Activated B cell treated with CpG ODN at 0.5 μM for 24 hours (primary cell): ENCODE results near the gene UFSP1. TPM values are rescaled to one million over a fixed set of nuclear protein-coding genes. Genes with fewer than 3 reads are reported as not detected.

Source experiments
- ATAC-seq: fragments of 200-7000 bp; cut with Tn5 transposase; one replicate; pipeline ENCODE4 v1.10.0; 2021; ENCODE audit warnings: low read depth, mild to moderate bottlenecking, moderate library complexity
- CTCF ChIA-PET: fragments of 350-600 bp; sonication (Branson Sonifier 250); formaldehyde crosslinking; loops from one replicate; lab custom pipeline; 2021; ENCODE audit warnings: antibody characterized with exemption; lab: Charles Lee
- POLR2A ChIA-PET: fragments of 350-600 bp; sonication (Branson Sonifier 250); formaldehyde crosslinking; loops from one replicate; lab custom pipeline; 2021; ENCODE audit warnings: antibody characterized with exemption; lab: Charles Lee
- DNase-seq: peaks from one replicate; pipeline ENCODE4 v3.0.0; 2022
- H3K27ac Mint-ChIP-seq: one replicate; pipeline ENCODE4 v1.8.0; 2020; ENCODE audit warnings: mixed read lengths
- H3K27me3 Mint-ChIP-seq: one replicate; pipeline ENCODE4 v1.8.0; 2021; ENCODE audit warnings: mixed read lengths
- H3K36me3 Mint-ChIP-seq: one replicate; pipeline ENCODE4 v1.8.0; 2021; ENCODE audit warnings: low read depth, mixed read lengths
- H3K4me1 Mint-ChIP-seq: one replicate; pipeline ENCODE4 v1.8.0; 2021; ENCODE audit warnings: mixed read lengths
- H3K4me3 Mint-ChIP-seq: one replicate; pipeline ENCODE4 v1.8.0; 2020; ENCODE audit warnings: mild to moderate bottlenecking, mixed read lengths
- H3K9me3 Mint-ChIP-seq: one replicate; pipeline ENCODE4 v1.8.0; 2020; ENCODE audit warnings: mixed read lengths
- intact Hi-C: fragments of 100-400 bp; cut with micrococcal nuclease; formaldehyde crosslinking; loops from one replicate; pipeline ENCODE4 v1.15.1; 2024
- total RNA-seq: library from RNA; stranded (reverse); gene quantifications from 2 replicates; pipeline ENCODE4 v1.2.3, GENCODE V29; 2022
- TF ChIP-seq, protein P1 (sequence below): fragments of 200-600 bp; IDR thresholded peaks from one replicate; pipeline ENCODE4 v1.8.0; 2022; ENCODE audit warnings: antibody characterized with exemption, mild to moderate bottlenecking

The UFSP1 gene
- total RNA-seq, 1 donor from 2014 or later, result 3.4 TPM

- POLR2A ChIA-PET, result interaction anchor here (0.6 kb wide), 1 partner anchor 161 kb away, joined by 3 read pairs; no protein-coding TSS in a partner anchor
- intact Hi-C loops, result loop anchor here (1.0 kb wide), 2 partner anchors 161 to 179 kb away; no protein-coding TSS in a partner anchor
These were observed 8.4 kb upstream of the UFSP1 start for GRCh38 chr7:100897772-100898454.

DNA sequence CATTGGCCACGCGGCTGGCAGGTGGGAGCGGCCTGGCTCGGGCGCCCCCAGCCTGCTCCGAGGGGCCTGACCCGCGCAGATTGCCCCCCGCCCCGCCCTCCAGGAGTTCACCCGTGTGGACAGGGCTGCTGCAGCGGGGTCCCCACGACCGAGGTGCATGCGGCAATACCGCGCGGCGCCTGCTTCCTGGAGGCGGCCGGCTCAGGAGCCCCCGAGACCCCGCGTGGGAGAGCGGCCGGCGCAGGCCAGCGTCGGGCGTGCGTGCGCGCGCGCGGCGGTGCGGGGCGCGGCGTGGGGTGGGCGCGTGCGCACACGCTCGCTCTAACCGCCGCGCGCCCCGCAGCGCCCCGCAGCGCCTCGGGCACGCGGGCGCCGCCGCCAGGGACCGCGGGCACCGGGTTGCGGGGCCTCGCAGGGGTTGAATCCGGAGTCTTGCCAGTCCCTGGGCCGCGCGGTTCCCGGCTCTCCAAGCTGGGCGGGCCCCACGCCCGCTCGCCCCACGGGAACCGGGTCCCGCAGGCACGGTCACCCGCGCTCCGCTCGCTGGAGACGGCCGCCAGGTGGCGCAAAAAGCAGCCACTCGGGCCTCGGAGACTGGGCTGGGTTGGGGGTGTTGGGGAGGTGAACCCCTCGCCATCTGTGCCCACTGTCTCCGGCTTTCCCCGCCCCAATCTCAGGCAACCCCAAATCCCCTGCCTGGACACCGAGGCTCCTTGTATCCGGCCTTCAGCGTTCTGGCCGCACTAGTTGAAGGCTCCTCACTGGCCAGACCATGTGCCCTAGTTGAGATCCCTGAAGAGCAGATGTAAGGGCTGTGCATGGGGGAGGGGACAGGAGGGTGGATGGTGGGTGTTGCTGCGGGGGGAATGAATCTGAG, 7.5 kb upstream of the UFSP1 start:
- CTCF ChIA-PET, result interaction anchor here (1.1 to 2.8 kb wide), 2 partner anchors 162 to 180 kb away, joined by 5 to 24 read pairs; no protein-coding TSS in a partner anchor
- H3K4me1 Mint-ChIP-seq, result peaks cover 10% of the 10 kb centered on the region
- DNase-seq (peak; percentile 67), ATAC-seq (peak; percentile 63)
- no peaks in the 10 kb centered on the region for H3K36me3 Mint-ChIP-seq
- peak overlapping the region; percentile 84 for H3K4me3 Mint-ChIP-seq
- peaks cover 35% of the 10 kb centered on the region for H3K27me3 Mint-ChIP-seq
- TF ChIP-seq, protein P1, sequence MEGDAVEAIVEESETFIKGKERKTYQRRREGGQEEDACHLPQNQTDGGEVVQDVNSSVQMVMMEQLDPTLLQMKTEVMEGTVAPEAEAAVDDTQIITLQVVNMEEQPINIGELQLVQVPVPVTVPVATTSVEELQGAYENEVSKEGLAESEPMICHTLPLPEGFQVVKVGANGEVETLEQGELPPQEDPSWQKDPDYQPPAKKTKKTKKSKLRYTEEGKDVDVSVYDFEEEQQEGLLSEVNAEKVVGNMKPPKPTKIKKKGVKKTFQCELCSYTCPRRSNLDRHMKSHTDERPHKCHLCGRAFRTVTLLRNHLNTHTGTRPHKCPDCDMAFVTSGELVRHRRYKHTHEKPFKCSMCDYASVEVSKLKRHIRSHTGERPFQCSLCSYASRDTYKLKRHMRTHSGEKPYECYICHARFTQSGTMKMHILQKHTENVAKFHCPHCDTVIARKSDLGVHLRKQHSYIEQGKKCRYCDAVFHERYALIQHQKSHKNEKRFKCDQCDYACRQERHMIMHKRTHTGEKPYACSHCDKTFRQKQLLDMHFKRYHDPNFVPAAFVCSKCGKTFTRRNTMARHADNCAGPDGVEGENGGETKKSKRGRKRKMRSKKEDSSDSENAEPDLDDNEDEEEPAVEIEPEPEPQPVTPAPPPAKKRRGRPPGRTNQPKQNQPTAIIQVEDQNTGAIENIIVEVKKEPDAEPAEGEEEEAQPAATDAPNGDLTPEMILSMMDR, result no peak
- H3K9me3 Mint-ChIP-seq, result no peaks in the 10 kb centered on the region
- no peak overlapping the region for H3K27ac Mint-ChIP-seq
- POLR2A ChIA-PET, result interaction anchor here (0.6 kb wide), 1 partner anchor 25 kb away, joined by 4 read pairs; no protein-coding TSS in a partner anchor
- intact Hi-C loops, result loop anchor here (1.0 kb wide), 2 partner anchors 162 to 180 kb away; no protein-coding TSS in a partner anchor

More at GRCh38 chr7:100897772-100898454, 8.4 kb upstream of the UFSP1 start:
- ATAC-seq (no peak), DNase-seq (no peak)
- peaks cover 27% of the 10 kb centered on the region for H3K27me3 Mint-ChIP-seq
- H3K27ac Mint-ChIP-seq, result no peak overlapping the region
- CTCF ChIA-PET, result interaction anchor here (0.6 to 2.8 kb wide), 4 partner anchors 8 to 296 kb away, joined by 3 to 24 read pairs (median 4); partner anchors contain the start of gene UFSP1
- TF ChIP-seq, protein P1, result no peak
- H3K4me1 Mint-ChIP-seq, result peaks cover 10% of the 10 kb centered on the region
- no peaks in the 10 kb centered on the region for H3K9me3 Mint-ChIP-seq
- no peak overlapping the region for H3K4me3 Mint-ChIP-seq
- no peaks in the 10 kb centered on the region for H3K36me3 Mint-ChIP-seq

DNA sequence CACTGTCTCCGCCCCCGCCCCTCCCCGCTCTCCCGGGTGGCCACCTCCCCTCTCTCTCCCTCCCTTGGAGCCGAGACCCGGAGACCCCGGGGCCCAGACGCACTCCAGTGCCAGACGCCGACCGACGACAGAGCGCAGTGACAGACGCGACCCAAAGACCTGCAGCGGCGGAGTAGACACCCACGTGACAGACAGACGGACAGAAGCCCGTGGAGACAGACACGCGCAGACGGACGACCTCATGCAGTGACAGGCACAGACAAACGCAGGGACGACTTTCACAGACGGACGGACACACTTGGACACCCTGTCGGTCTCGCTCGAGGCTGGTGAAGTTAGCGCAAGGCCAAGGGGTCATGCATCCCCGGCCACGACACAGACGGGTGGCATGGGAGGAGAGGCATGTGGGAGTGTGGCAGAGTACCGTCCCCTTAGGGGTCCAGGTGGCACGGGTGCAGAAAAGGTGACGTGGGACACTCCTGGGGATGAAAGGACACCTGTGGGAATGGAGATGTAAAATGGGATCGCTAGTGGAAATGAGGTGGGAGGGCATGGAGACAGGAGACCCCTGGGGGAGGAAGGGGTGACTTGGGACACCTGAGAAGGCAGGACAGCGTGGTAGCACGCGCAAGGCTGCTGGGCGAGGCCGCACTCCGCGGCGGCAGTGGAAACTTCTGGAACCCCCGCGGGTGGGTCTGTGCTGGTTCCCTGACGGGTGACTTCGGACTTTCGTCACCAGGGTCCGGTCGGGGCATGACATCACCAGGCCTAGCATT, 6.6 kb upstream of the UFSP1 start:
- Mint-ChIP-seq H3K27ac (peak overlapping the region; percentile 36), H3K9me3 (no peaks in the 10 kb centered on the region), H3K4me1 (peaks cover 14% of the 10 kb centered on the region), H3K36me3 (no peaks in the 10 kb centered on the region), H3K27me3 (peaks cover 41% of the 10 kb centered on the region), H3K4me3 (peak overlapping the region; percentile 84)
- ChIA-PET POLR2A (interaction anchor here (0.6 to 1.5 kb wide), 2 partner anchors 21 to 24 kb away, joined by 4 to 16 read pairs; partner anchors contain the start of gene SRRT), CTCF (interaction anchor here (0.9 to 1.4 kb wide), 2 partner anchors 190 to 241 kb away, joined by 3 to 4 read pairs; partner anchors contain the start of gene POP7)
- TF ChIP-seq, protein P1, result no peak
- intact Hi-C loops, result loop anchor here (1.0 kb wide), 1 partner anchor 9 kb away; no protein-coding TSS in a partner anchor
- ATAC-seq (peak; percentile 17), DNase-seq (no peak)

DNA sequence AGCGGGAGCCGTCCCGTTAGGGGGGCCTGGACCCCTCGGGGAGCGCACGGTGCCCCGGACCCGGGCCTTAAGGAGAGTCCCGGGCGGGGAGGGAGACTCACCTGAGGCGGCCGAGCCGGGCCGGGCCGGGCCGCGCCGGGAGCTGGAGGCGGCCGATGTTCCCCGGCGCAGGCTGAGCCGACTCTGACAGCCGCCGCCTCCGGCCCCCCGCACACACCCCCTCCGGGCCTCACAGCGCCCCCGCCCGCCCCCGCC, 6.1 kb upstream of the UFSP1 start, which contains the start of gene ACHE:
TSS of gene ACHE (minus strand) at position 188 of the 255 bp plus-strand sequence. CDS start 1,656 bp downstream, outside the sequence.
- CTCF ChIA-PET, result interaction anchor here (0.9 to 1.4 kb wide), 2 partner anchors 189 to 242 kb away, joined by 3 to 4 read pairs; partner anchors contain the start of gene POP7
- intact Hi-C loops, result loop anchor here (1.0 kb wide), 1 partner anchor 8 kb away; no protein-coding TSS in a partner anchor
- no peak for DNase-seq

More for the DNA sequence above, 6.1 kb upstream of the UFSP1 start, which contains the start of gene ACHE:
- TF ChIP-seq, protein P1, result no peak
- Mint-ChIP-seq H3K27me3 (peaks cover 39% of the 10 kb centered on the region), H3K4me3 (peak within 1 kb of the TSS; percentile 84), H3K36me3 (no peaks in the 10 kb centered on the region), H3K27ac (peak within 1 kb of the TSS; percentile 36), H3K9me3 (no peaks in the 10 kb centered on the region), H3K4me1 (peaks cover 16% of the 10 kb centered on the region)
- POLR2A ChIA-PET, result interaction anchor here (1.0 to 1.5 kb wide), 2 partner anchors 20 to 94 kb away, joined by 3 to 16 read pairs; partner anchors contain the start of gene SRRT
- peak; percentile 15 for ATAC-seq
